Keratinocyte (primary cell): ENCODE data around the gene DENND4B. TPM values are rescaled to one million over a fixed set of nuclear protein-coding genes. Genes with fewer than 3 reads are reported as not detected.

Experiments
- DNase-seq: peaks from one replicate; pipeline ENCODE4 v3.0.0-alpha.2; 2011; ENCODE audit warnings: low read depth, missing footprints, low spot score
- FAIRE-seq: peaks from 2 replicates; lab custom pipeline; 2011; peaks lifted over from hg19 to GRCh38; lab: Jason Lieb, UNC
- H2AFZ ChIP-seq: 2 replicates; pipeline ENCODE4 v1.6.0; 2012; ENCODE audit warnings: low read length, control low read depth, inconsistent platforms; ENCODE audit not compliant: control insufficient read depth
- H3K27ac ChIP-seq: 2 replicates; pipeline ENCODE4 v1.5.1; 2011; ENCODE audit warnings: low read length; ENCODE audit not compliant: control insufficient read depth, insufficient read depth
- H3K27me3 ChIP-seq: 3 replicates; pipeline ENCODE4 v1.6.0; 2011; ENCODE audit warnings: low read length; ENCODE audit not compliant: control insufficient read depth, insufficient read depth; ENCODE audit errors: extremely low read depth
- H3K36me3 ChIP-seq, 2 experiments: 2 replicates in 1 of 2; 3 replicates in 1 of 2; pipeline ENCODE4 v1.5.1; 2011; ENCODE audit warnings: low read length in 2 of 2, mild to moderate bottlenecking in 1 of 2; ENCODE audit not compliant: control insufficient read depth in 2 of 2, insufficient read depth in 2 of 2; ENCODE audit errors: extremely low read depth in 1 of 2
- H3K4me1 ChIP-seq: 3 replicates; pipeline ENCODE4 v1.5.1; 2011; ENCODE audit warnings: low read length; ENCODE audit not compliant: control insufficient read depth, insufficient read depth; ENCODE audit errors: extremely low read depth
- H3K4me2 ChIP-seq: 3 replicates; pipeline ENCODE4 v1.6.0; 2011; ENCODE audit warnings: low read depth, low read length; ENCODE audit not compliant: control insufficient read depth, insufficient read depth; ENCODE audit errors: extremely low read depth
- H3K4me3 ChIP-seq, 3 experiments: fragments of 200-600 bp in 1 of 3; sonication (generic) in 1 of 3; 2 replicates in 2 of 3; 3 replicates in 1 of 3; pipeline ENCODE4 v1.5.1; 2011 to 2016; ENCODE audit warnings: low read length in 3 of 3, mild to moderate bottlenecking in 3 of 3, control low read depth in 2 of 3, inconsistent platforms in 1 of 3, low read depth in 1 of 3, mixed read lengths in 1 of 3, mixed run types in 1 of 3, moderate library complexity in 1 of 3; ENCODE audit not compliant: control insufficient read depth in 2 of 3, insufficient read depth in 2 of 3; ENCODE audit errors: extremely low read depth in 1 of 3
- H3K79me2 ChIP-seq: 2 replicates; pipeline ENCODE4 v1.6.0; 2012; ENCODE audit warnings: low read length; ENCODE audit not compliant: control insufficient read depth, insufficient read depth
- H3K9ac ChIP-seq: 3 replicates; pipeline ENCODE4 v1.6.0; 2011; ENCODE audit warnings: low read length; ENCODE audit not compliant: control insufficient read depth, insufficient read depth; ENCODE audit errors: extremely low read depth
- H3K9me1 ChIP-seq: 3 replicates; pipeline ENCODE4 v1.6.0; 2011; ENCODE audit warnings: low read length; ENCODE audit not compliant: control insufficient read depth, insufficient read depth; ENCODE audit errors: extremely low read depth
- H3K9me3 ChIP-seq: 2 replicates; pipeline ENCODE4 v1.5.1; 2012; ENCODE audit warnings: low read depth, low read length; ENCODE audit not compliant: control insufficient read depth
- H4K20me1 ChIP-seq: 3 replicates; pipeline ENCODE4 v1.6.0; 2011; ENCODE audit warnings: low read length; ENCODE audit not compliant: control insufficient read depth, insufficient read depth; ENCODE audit errors: extremely low read depth
- EZH2 ChIP-seq: IDR thresholded peaks from one replicate; pipeline ENCODE4 v1.6.1; 2012; ENCODE audit warnings: inconsistent platforms, mild to moderate bottlenecking, low read length, moderate library complexity
- dilution Hi-C: fragments of 300-500 bp; cut with MboI; formaldehyde crosslinking; loops from one replicate; pipeline ENCODE4 v1.7.0; 2020; ENCODE audit warnings: low sequenced_read_pairs; ENCODE audit not compliant: extremely low pct_ligation_motif_present
- polyA plus RNA-seq, 5 experiments: library from polyadenylated mRNA; depleted of rRNA in 3 of 5; stranded (reverse) in 3 of 5; stranded (forward) in 1 of 5; unstranded in 1 of 5; fragments of >200 nt; gene quantifications; 1 replicate in 1 of 5; 2 replicates in 3 of 5; 3 replicates in 1 of 5; pipeline versions ENCODE4 v1.2.1 to v1.2.3, GENCODE V29; 2011 to 2012; ENCODE audit warnings: missing spikeins in 2 of 5, low read depth in 1 of 5, low replicate concordance in 1 of 5
- TF ChIP-seq, protein P1 (sequence below), 3 experiments: IDR thresholded peaks in 1 of 3; conservative IDR thresholded peaks in 1 of 3; optimal IDR thresholded peaks in 1 of 3; 2 replicates in 2 of 3; 3 replicates in 1 of 3; pipeline versions ENCODE3 to v1.5.1; 2011; ENCODE audit warnings: low read length in 3 of 3, mild to moderate bottlenecking in 3 of 3, moderate library complexity in 2 of 3, control low read depth in 1 of 3, inconsistent platforms in 1 of 3; ENCODE audit not compliant: insufficient read depth in 2 of 3; ENCODE audit errors: extremely low read depth in 1 of 3

DENND4B gene
- polyA plus RNA-seq, 1 donor (not counting 4 experiments of a cell fraction or from before 2014, with no cell fraction given): 7.9 TPM

DNA sequence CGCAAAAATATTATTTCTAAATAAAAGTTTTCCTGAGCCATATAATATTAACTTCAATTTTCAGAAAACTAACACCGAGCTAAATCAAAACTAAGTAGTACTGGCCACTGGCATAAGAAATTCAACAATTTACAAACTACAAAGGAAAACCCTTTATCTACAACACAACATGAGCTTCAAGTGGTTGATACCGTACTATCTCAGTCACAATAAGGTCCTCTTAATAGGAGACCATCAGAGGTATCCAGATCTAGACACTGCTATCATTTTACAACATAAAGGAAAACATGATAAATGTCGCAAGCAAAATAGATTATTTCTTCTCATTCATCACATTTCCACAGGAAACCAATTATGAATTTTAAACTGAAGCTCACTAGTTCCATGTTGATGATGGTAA, 63.3 kb downstream of the DENND4B start:
- no peak overlapping the region for H3K4me2 ChIP-seq
- no peak for DNase-seq
- no peaks in the 10 kb centered on the region for H3K9me1 ChIP-seq
- no peaks in the 10 kb centered on the region for H3K9me3 ChIP-seq
- H3K27ac ChIP-seq: no peak overlapping the region
- H2AFZ ChIP-seq: no peak overlapping the region
- no peak overlapping the region for H3K9ac ChIP-seq
- TF ChIP-seq EZH2: no peak
- TF ChIP-seq, protein P1, sequence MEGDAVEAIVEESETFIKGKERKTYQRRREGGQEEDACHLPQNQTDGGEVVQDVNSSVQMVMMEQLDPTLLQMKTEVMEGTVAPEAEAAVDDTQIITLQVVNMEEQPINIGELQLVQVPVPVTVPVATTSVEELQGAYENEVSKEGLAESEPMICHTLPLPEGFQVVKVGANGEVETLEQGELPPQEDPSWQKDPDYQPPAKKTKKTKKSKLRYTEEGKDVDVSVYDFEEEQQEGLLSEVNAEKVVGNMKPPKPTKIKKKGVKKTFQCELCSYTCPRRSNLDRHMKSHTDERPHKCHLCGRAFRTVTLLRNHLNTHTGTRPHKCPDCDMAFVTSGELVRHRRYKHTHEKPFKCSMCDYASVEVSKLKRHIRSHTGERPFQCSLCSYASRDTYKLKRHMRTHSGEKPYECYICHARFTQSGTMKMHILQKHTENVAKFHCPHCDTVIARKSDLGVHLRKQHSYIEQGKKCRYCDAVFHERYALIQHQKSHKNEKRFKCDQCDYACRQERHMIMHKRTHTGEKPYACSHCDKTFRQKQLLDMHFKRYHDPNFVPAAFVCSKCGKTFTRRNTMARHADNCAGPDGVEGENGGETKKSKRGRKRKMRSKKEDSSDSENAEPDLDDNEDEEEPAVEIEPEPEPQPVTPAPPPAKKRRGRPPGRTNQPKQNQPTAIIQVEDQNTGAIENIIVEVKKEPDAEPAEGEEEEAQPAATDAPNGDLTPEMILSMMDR (optimal IDR thresholded peaks at IDR 0.05 in 1 of 3, IDR thresholded peaks at IDR 0.05 in 1 of 3, conservative IDR thresholded peaks at IDR 0.05 in 1 of 3; ENCODE audit: extremely low read depth in 1 of 3, insufficient read depth in 2 of 3, low read length in 3 of 3): no peak
- dilution Hi-C loops: no loop called here
- H3K79me2 ChIP-seq: peaks cover 81% of the 10 kb centered on the region
- H3K4me3 ChIP-seq: no peak overlapping the region
- peaks cover 11% of the 10 kb centered on the region for H4K20me1 ChIP-seq
- no peaks in the 10 kb centered on the region for H3K36me3 ChIP-seq
- no peak for FAIRE-seq
- no peaks in the 10 kb centered on the region for H3K27me3 ChIP-seq
- H3K4me1 ChIP-seq: peaks cover 16% of the 10 kb centered on the region

DNA sequence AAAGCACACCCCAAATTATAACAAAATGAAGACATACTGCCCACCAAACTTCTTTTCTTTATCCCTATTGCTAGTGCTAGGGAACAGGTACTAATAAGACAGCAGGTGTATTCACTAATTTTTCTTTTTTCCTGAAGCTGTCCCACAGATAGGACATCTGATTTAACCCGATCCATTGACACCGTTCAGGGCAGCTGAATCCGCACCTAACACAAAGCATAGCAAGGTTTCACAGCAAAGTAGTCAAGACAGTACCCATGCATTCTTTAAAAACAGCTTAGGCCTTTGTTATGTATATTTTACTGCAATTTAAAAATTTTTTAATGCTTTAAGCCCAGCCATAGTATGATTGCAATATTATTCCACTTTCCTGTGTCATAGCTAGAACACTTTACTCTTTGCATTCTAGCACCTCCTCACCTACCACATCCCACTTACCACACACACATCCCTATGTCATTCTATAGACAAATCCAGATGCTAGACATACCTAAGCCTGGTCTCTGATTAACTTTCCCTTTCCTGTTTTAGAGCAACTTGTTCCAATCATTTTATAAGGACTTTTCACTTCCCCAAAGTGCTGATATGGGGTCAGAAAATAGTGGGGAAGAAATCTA, 64.1 kb downstream of the DENND4B start:
- H3K79me2 ChIP-seq: peaks cover 78% of the 10 kb centered on the region
- no peak overlapping the region for H3K9ac ChIP-seq
- TF ChIP-seq, protein P1 (optimal IDR thresholded peaks at IDR 0.05 in 1 of 3, IDR thresholded peaks at IDR 0.05 in 1 of 3, conservative IDR thresholded peaks at IDR 0.05 in 1 of 3; ENCODE audit: extremely low read depth in 1 of 3, insufficient read depth in 2 of 3, low read length in 3 of 3): no peak
- TF ChIP-seq EZH2: no peak
- FAIRE-seq (no peak), DNase-seq (no peak)
- no peak overlapping the region for H3K27ac ChIP-seq
- H3K9me1 ChIP-seq: no peaks in the 10 kb centered on the region
- dilution Hi-C loops: no loop called here
- H3K27me3 ChIP-seq: no peaks in the 10 kb centered on the region
- H3K36me3 ChIP-seq: no peaks in the 10 kb centered on the region
- peaks cover 11% of the 10 kb centered on the region for H4K20me1 ChIP-seq
- no peak overlapping the region for H3K4me2 ChIP-seq
- H2AFZ ChIP-seq: no peak overlapping the region
- no peak overlapping the region for H3K4me3 ChIP-seq
- H3K9me3 ChIP-seq: no peaks in the 10 kb centered on the region
- H3K4me1 ChIP-seq: peaks cover 16% of the 10 kb centered on the region
